SHP77 treated with DMSO at 0.1 percent for 48 hours (cell line): ENCODE results near the gene VNN1.

Experiments
- DNase-seq: peaks from one replicate; lab custom pipeline; 2025; lab: John Stamatoyannopoulos, UW

Gene VNN1

GRCh38 chr6:132713352-132714134 is at the start of gene VNN1:
TSS of gene VNN1 (minus strand) at chr6:132714055. CDS start at chr6:132714035, 20 bp downstream.
- DNase-seq, result no peak

- DNase-seq, result no peak
These were observed 49.4 kb upstream of the VNN1 start for GRCh38 chr6:132763269-132763668.

- DNase-seq, result no peak
These were observed 46.4 kb upstream of the VNN1 start for GRCh38 chr6:132760256-132760655.

GRCh38 chr6:132758689-132759088 is 44.8 kb upstream of the VNN1 start:
- no peak for DNase-seq

- DNase-seq, result no peak
These were observed 38.4 kb upstream of the VNN1 start for GRCh38 chr6:132752255-132752654.

GRCh38 chr6:132751828-132752227 is 38.0 kb upstream of the VNN1 start:
- no peak for DNase-seq

GRCh38 chr6:132751306-132751705 is 37.5 kb upstream of the VNN1 start:
- DNase-seq, result no peak

GRCh38 chr6:132750455-132751248 is 36.8 kb upstream of the VNN1 start:
- no peak for DNase-seq

- DNase-seq, result no peak
These were observed 35.3 kb upstream of the VNN1 start for GRCh38 chr6:132749111-132749510.

GRCh38 chr6:132748446-132748845 is 34.6 kb upstream of the VNN1 start:
- no peak for DNase-seq

GRCh38 chr6:132746048-132746447 is 32.2 kb upstream of the VNN1 start:
- DNase-seq, result no peak

- DNase-seq, result no peak
These were observed 28.6 kb upstream of the VNN1 start for GRCh38 chr6:132742495-132742894.

- no peak for DNase-seq
These were observed 27.4 kb upstream of the VNN1 start for GRCh38 chr6:132741281-132741680.

GRCh38 chr6:132736239-132736638 is 22.4 kb upstream of the VNN1 start:
- no peak for DNase-seq

GRCh38 chr6:132734694-132735236 is 20.9 kb upstream of the VNN1 start:
- no peak for DNase-seq

- DNase-seq, result no peak
These were observed 20.0 kb upstream of the VNN1 start for GRCh38 chr6:132733814-132734213.

GRCh38 chr6:132733283-132733682 is 19.4 kb upstream of the VNN1 start:
- DNase-seq, result no peak

GRCh38 chr6:132731086-132731485 is 17.2 kb upstream of the VNN1 start:
- no peak for DNase-seq

- no peak for DNase-seq
These were observed 16.7 kb upstream of the VNN1 start for GRCh38 chr6:132730560-132730959.

GRCh38 chr6:132728616-132729015 is 14.8 kb upstream of the VNN1 start:
- no peak for DNase-seq

- no peak for DNase-seq
These were observed 12.7 kb upstream of the VNN1 start for GRCh38 chr6:132726608-132726975.

- DNase-seq, result no peak
These were observed 12.2 kb upstream of the VNN1 start for GRCh38 chr6:132725947-132726607.

GRCh38 chr6:132725471-132725870 is 11.6 kb upstream of the VNN1 start:
- DNase-seq, result no peak
